Breast epithelium (tissue), 3 donors: ENCODE data around the gene CENPA.
"Not testable (repeated sequence)": the region's sequence is repeated elsewhere in the genome, so short reads cannot be mapped to it uniquely, and the experiment has no call there.

Experiments
- CTCF ChIP-seq, 3 donors: fragments of 450-650 bp; IDR thresholded peaks; one replicate each; pipeline ENCODE4 v1.5.1; 2016 to 2017; ENCODE audit warnings: antibody characterized with exemption in 3 of 3, mild to moderate bottlenecking in 3 of 3, moderate library complexity in 3 of 3
- POLR2A ChIP-seq: fragments of 450-650 bp; IDR thresholded peaks from one replicate; pipeline ENCODE4 v1.6.1; 2016; ENCODE audit warnings: antibody characterized with exemption, mild to moderate bottlenecking, moderate library complexity

- TF ChIP-seq POLR2A; CTCF (IDR thresholded peaks at IDR 0.05): not testable (repeated sequence)
Observed at GRCh38 chr2:26814072-26814765, 28.4 kb downstream of the CENPA start.
